Measurements from ENCODE around the gene ACSL3.

Gene ACSL3

GRCh38 chr2:222949073-222949472, 88.2 kb downstream of the ACSL3 start:
- Mint-ChIP-seq H3K4me3 (no peak overlapping the region), H3K4me1 (peaks cover 1% of the 10 kb centered on the region), H3K36me3 (no peaks in the 10 kb centered on the region), H3K27ac (no peak overlapping the region), H3K9me3 (no peaks in the 10 kb centered on the region)
- ATAC-seq = no peak
- no peak for DNase-seq (ENCODE audit: low spot score in 2 of 2)

DNA sequence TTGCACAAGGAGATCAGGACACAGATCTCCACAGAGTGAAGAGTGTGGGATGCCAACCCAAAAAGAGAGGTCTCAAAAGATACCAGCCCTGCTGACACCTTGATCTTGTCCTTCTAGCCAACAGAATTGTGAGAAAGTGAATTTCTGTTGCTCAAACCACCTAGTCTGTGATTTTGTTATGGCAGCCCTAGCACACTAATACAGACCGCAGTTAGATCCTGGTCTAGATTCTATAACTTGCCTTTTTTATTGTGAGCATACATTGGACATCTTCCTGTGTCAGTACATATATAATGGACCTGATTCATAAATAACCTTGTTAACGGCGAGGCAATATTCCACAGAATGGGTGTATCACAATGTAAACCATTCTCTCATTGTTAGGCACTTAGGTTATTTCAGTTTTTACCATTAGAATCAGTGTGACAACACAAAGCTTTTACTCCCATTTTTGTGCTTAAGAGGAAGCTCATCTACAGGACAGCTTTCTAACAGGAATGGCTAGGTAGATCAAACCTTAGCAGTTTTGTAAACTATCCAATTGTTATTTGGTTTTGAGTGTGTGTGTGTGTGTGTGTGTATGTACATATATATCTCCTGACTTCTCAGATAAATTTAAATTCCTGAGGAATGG, 89.0 kb downstream of the ACSL3 start:
- ATAC-seq (no peak), DNase-seq (ENCODE audit: low spot score in 2 of 2) (no peak)
- Mint-ChIP-seq H3K27ac (no peak overlapping the region), H3K4me1 (no peaks in the 10 kb centered on the region), H3K4me3 (no peak overlapping the region), H3K36me3 (no peaks in the 10 kb centered on the region), H3K9me3 (no peaks in the 10 kb centered on the region)

GRCh38 chr2:222950638-222951285, 89.9 kb downstream of the ACSL3 start:
- DNase-seq (ENCODE audit: low spot score in 2 of 2) = no peak
- no peaks in the 10 kb centered on the region for H3K4me1 Mint-ChIP-seq
- H3K9me3 Mint-ChIP-seq = no peaks in the 10 kb centered on the region
- no peak overlapping the region for H3K4me3 Mint-ChIP-seq
- H3K36me3 Mint-ChIP-seq = no peaks in the 10 kb centered on the region
- H3K27ac Mint-ChIP-seq = no peak overlapping the region
- no peak for ATAC-seq

- no peak overlapping the region for H3K27ac Mint-ChIP-seq
- H3K36me3 Mint-ChIP-seq = no peaks in the 10 kb centered on the region
- H3K4me3 Mint-ChIP-seq = no peak overlapping the region
- ATAC-seq (no peak), DNase-seq (ENCODE audit: low spot score in 2 of 2) (no peak)
- no peaks in the 10 kb centered on the region for H3K4me1 Mint-ChIP-seq
- H3K9me3 Mint-ChIP-seq = no peaks in the 10 kb centered on the region
Measured at GRCh38 chr2:222952204-222952603, 91.4 kb downstream of the ACSL3 start.

DNA sequence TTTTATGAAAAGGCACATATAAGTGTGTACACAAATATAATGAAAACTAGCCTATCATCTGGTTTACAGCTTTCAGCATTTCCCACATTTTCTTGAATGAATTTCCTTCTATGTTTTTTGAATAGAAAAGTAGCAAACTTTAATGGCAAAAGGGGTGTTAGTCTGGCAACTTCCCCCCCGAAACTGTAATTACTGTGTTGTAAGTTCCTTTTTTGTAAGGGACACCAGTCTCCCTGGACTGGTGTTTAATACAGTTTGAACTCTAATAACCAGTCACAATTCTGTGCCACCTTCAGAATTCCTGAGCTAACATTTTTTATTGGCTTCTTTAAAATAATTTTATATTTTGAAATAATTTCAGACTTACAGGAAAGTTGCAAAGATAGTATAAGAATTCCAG, 94.2 kb downstream of the ACSL3 start:
- Mint-ChIP-seq H3K9me3 (no peaks in the 10 kb centered on the region), H3K4me1 (no peaks in the 10 kb centered on the region), H3K36me3 (no peaks in the 10 kb centered on the region), H3K27ac (no peak overlapping the region), H3K4me3 (no peak overlapping the region)
- no peak for DNase-seq (ENCODE audit: low spot score in 2 of 2)
- no peak for ATAC-seq

DNA sequence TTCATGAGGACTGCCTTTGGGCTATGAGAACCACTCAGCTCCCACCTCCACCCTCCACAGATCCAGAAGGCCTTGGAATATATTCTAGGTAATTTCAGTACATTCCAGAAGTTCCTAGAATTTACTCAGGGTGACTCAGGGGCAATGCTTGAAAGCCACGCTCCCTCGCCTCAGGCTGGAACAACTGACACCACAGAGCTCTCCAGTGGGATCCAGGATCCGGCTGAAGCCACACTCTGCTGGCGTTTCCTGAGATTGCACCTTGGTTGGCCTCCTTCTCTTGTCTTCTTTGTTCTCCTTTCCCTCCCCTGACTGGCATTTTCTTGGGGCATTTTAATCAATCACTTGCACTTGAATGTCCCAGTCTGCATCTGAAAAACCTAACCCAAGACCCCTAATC, 98.5 kb downstream of the ACSL3 start:
- no peaks in the 10 kb centered on the region for H3K4me1 Mint-ChIP-seq
- H3K27ac Mint-ChIP-seq = no peak overlapping the region
- H3K4me3 Mint-ChIP-seq = no peak overlapping the region
- H3K36me3 Mint-ChIP-seq = no peaks in the 10 kb centered on the region
- no peaks in the 10 kb centered on the region for H3K9me3 Mint-ChIP-seq
- DNase-seq (ENCODE audit: low spot score in 2 of 2) = no peak
- no peak for ATAC-seq

GRCh38 chr2:222960126-222960525, 99.3 kb downstream of the ACSL3 start:
- no peaks in the 10 kb centered on the region for H3K36me3 Mint-ChIP-seq

GRCh38 chr2:222963641-222964040, 102.8 kb downstream of the ACSL3 start:
- Mint-ChIP-seq H3K27ac (no peak overlapping the region), H3K9me3 (no peaks in the 10 kb centered on the region), H3K4me1 (no peaks in the 10 kb centered on the region), H3K36me3 (no peaks in the 10 kb centered on the region), H3K4me3 (no peak overlapping the region)
- ATAC-seq (no peak), DNase-seq (ENCODE audit: low spot score in 2 of 2) (no peak)

More at GRCh38 chr2:222960126-222960525, 99.3 kb downstream of the ACSL3 start:
- Mint-ChIP-seq H3K27ac (no peak overlapping the region), H3K4me1 (no peaks in the 10 kb centered on the region), H3K4me3 (no peak overlapping the region), H3K9me3 (no peaks in the 10 kb centered on the region)
- peak; percentile 94 for ATAC-seq
- DNase-seq (ENCODE audit: low spot score in 2 of 2) = no peak

GRCh38 chr2:222964376-222965031, 103.7 kb downstream of the ACSL3 start:
- Mint-ChIP-seq H3K4me3 (no peak overlapping the region), H3K4me1 (no peaks in the 10 kb centered on the region), H3K36me3 (no peaks in the 10 kb centered on the region), H3K9me3 (no peaks in the 10 kb centered on the region), H3K27ac (no peak overlapping the region)
- no peak for DNase-seq (ENCODE audit: low spot score in 2 of 2)
- no peak for ATAC-seq

- H3K27ac Mint-ChIP-seq = no peak overlapping the region
- no peaks in the 10 kb centered on the region for H3K9me3 Mint-ChIP-seq
- H3K36me3 Mint-ChIP-seq = no peaks in the 10 kb centered on the region
- ATAC-seq (no peak), DNase-seq (ENCODE audit: low spot score in 2 of 2) (no peak)
- no peak overlapping the region for H3K4me3 Mint-ChIP-seq
- no peaks in the 10 kb centered on the region for H3K4me1 Mint-ChIP-seq
Measured at GRCh38 chr2:222965555-222965954, 104.7 kb downstream of the ACSL3 start.

GRCh38 chr2:222968550-222969155, 107.8 kb downstream of the ACSL3 start:
- Mint-ChIP-seq H3K4me3 (no peak overlapping the region), H3K36me3 (no peaks in the 10 kb centered on the region), H3K4me1 (no peaks in the 10 kb centered on the region), H3K27ac (no peak overlapping the region), H3K9me3 (no peaks in the 10 kb centered on the region)
- DNase-seq (ENCODE audit: low spot score in 2 of 2) (no peak), ATAC-seq (no peak)

DNA sequence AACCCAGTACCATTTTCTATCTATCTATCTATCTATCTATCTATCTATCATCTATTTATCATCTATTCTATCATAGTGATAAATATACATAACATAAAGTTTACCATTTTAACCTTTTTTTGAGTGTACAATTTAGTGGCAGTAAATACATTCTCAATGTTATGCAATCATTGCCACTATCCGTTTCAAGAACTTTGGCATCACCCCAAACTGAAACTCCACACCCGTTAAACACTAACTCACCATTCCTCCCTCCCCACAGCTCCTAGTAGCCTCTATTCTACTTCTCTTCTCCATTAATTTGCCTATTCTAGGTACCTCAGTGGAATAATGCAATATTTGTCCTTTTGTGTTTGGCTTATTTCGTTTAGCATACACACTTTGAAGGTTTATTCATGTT, 108.7 kb downstream of the ACSL3 start:
- DNase-seq (ENCODE audit: low spot score in 2 of 2) (no peak), ATAC-seq (no peak)
- no peaks in the 10 kb centered on the region for H3K36me3 Mint-ChIP-seq
- H3K9me3 Mint-ChIP-seq = no peaks in the 10 kb centered on the region
- no peak overlapping the region for H3K4me3 Mint-ChIP-seq
- H3K27ac Mint-ChIP-seq = no peak overlapping the region
- H3K4me1 Mint-ChIP-seq = no peaks in the 10 kb centered on the region

- DNase-seq (ENCODE audit: low spot score in 2 of 2) = no peak
- H3K4me3 Mint-ChIP-seq = no peak overlapping the region
- H3K36me3 Mint-ChIP-seq = no peaks in the 10 kb centered on the region
- H3K9me3 Mint-ChIP-seq = no peaks in the 10 kb centered on the region
- ATAC-seq = no peak
- no peak overlapping the region for H3K27ac Mint-ChIP-seq
- H3K4me1 Mint-ChIP-seq = no peaks in the 10 kb centered on the region
Measured at GRCh38 chr2:222972420-222972819, 111.6 kb downstream of the ACSL3 start.

DNA sequence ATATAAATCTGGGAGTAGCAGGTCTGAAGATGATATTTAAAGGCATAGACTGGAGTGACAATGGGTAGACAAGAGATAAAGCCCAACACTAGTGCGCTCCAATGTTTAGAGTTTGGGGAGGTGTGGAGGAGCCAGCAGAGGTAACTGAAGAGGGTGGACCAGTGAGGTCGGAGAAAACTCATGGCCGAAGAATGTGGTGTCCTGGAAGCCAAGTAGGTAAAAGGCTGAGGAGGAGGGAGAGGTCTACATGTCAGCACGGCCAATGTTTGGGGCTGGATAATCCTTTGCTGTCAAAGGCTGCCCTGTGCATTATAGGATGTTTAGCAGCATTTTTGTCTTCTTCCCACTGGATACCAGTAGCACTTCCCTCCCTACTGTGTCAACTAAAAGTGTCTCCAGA, 112.4 kb downstream of the ACSL3 start:
- Mint-ChIP-seq H3K27ac (no peak overlapping the region), H3K4me3 (no peak overlapping the region), H3K36me3 (no peaks in the 10 kb centered on the region), H3K9me3 (no peaks in the 10 kb centered on the region), H3K4me1 (no peaks in the 10 kb centered on the region)
- DNase-seq (ENCODE audit: low spot score in 2 of 2) (no peak), ATAC-seq (no peak)

- no peak for ATAC-seq
- Mint-ChIP-seq H3K4me3 (no peak overlapping the region), H3K27ac (no peak overlapping the region), H3K9me3 (no peaks in the 10 kb centered on the region), H3K36me3 (no peaks in the 10 kb centered on the region), H3K4me1 (no peaks in the 10 kb centered on the region)
- DNase-seq (ENCODE audit: low spot score in 2 of 2) = no peak
Measured at GRCh38 chr2:222973733-222974132, 112.9 kb downstream of the ACSL3 start.
